ENCODE measurements around the gene EVI2B. TPM values are rescaled to one million over a fixed set of nuclear protein-coding genes. Genes with fewer than 3 reads are reported as not detected.

The EVI2B gene
- total RNA-seq, 4 donors from 2014 or later = 1.4 to 21.0 (median 5.6) TPM

DNA sequence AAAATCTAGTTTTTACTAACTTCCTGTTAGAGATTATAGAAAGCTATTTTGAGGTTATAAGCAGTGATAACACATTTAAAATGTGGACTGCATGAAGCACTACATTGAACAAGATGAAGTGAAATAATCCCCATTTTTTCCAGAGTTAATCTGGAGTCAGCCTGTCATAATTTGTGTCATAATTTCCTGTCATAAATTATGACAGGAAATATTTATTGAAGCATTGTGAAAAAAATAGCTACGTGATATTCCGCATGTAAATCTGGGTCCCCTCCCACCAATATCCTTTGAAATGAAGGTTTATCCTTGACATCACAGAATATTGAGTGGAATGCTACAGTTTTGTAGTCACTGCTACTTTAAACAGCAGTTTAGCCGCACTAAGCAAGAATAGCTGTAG is 56.9 kb downstream of the EVI2B start:
- WGBS, 2 donors (ENCODE audit: low coverage in 1 of 2) = 65 to 87% methylated on average over 3 of the region's 3 CpGs

DNA sequence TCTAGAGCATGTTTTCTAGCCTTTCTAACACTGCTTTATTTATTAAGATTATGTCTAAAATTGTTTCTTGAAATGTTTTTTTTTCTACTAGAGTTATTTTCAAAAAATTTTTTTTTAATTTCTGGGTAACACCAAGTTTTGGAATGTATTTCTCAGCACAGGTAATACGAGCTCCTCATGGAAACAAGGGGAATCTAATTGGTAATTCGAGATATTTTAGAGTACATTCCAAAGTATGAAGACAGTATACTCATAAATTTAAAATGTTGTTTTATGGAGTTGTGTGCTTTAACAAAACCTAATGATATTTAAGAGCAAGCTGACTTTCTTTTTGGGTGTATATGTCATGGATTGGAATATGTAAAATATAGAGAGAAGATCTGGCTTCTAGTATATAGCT is 59.2 kb downstream of the EVI2B start:
- TF ChIP-seq POLR2A (IDR thresholded peaks at IDR 0.05) (no peak), EP300 (IDR thresholded peaks at IDR 0.05; ENCODE audit: low read depth) (no peak), POLR2AphosphoS5 (IDR thresholded peaks at IDR 0.05) (no peak)
- TF ChIP-seq, protein P1, sequence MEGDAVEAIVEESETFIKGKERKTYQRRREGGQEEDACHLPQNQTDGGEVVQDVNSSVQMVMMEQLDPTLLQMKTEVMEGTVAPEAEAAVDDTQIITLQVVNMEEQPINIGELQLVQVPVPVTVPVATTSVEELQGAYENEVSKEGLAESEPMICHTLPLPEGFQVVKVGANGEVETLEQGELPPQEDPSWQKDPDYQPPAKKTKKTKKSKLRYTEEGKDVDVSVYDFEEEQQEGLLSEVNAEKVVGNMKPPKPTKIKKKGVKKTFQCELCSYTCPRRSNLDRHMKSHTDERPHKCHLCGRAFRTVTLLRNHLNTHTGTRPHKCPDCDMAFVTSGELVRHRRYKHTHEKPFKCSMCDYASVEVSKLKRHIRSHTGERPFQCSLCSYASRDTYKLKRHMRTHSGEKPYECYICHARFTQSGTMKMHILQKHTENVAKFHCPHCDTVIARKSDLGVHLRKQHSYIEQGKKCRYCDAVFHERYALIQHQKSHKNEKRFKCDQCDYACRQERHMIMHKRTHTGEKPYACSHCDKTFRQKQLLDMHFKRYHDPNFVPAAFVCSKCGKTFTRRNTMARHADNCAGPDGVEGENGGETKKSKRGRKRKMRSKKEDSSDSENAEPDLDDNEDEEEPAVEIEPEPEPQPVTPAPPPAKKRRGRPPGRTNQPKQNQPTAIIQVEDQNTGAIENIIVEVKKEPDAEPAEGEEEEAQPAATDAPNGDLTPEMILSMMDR (IDR thresholded peaks at IDR 0.05) = no peak
- H3K4me1 ChIP-seq = peaks cover 0 to 5% (median 0%) of the 10 kb centered on the region in 4 donors
- intact Hi-C loops (cut with DNase I; ENCODE audit: low total_unique reads) = no loop called here
- DNase-seq = no peak
- H3K36me3 ChIP-seq = peaks cover 0 to 11% (median 0%) of the 10 kb centered on the region in 4 donors
- 87 to 94% methylated on average over 2 of the region's 2 CpGs for WGBS, 2 donors (ENCODE audit: low coverage in 1 of 2)
- no peaks in the 10 kb centered on the region for H3K27me3 ChIP-seq
- H3K27ac ChIP-seq = no peak overlapping the region
- H3K9me3 ChIP-seq = no peaks in the 10 kb centered on the region
- in situ Hi-C loops (cut with MboI; ENCODE audit: low pct_ligation_motif_present in 1 of 4, low pct_unique_long_range_greater_than_20kb in 1 of 4, low sequenced_read_pairs in 3 of 4) = no loop called here
- no peak overlapping the region for H3K4me3 ChIP-seq

More for the DNA sequence above, 56.9 kb downstream of the EVI2B start:
- no peak overlapping the region for H3K27ac ChIP-seq
- H3K9me3 ChIP-seq = no peaks in the 10 kb centered on the region
- intact Hi-C loops (cut with DNase I; ENCODE audit: low total_unique reads) (no loop called here), in situ Hi-C loops (cut with MboI; ENCODE audit: low pct_ligation_motif_present in 1 of 4, low pct_unique_long_range_greater_than_20kb in 1 of 4, low sequenced_read_pairs in 3 of 4) (no loop called here)
- no peaks in the 10 kb centered on the region for H3K4me1 ChIP-seq
- no peaks in the 10 kb centered on the region for H3K27me3 ChIP-seq
- H3K4me3 ChIP-seq = no peak overlapping the region
- peaks cover 0 to 23% (median 8%) of the 10 kb centered on the region in 4 donors for H3K36me3 ChIP-seq
- no peak for DNase-seq
- TF ChIP-seq, protein P1 (IDR thresholded peaks at IDR 0.05) = no peak
- no peak for TF ChIP-seq POLR2A (IDR thresholded peaks at IDR 0.05)
- TF ChIP-seq EP300 (IDR thresholded peaks at IDR 0.05; ENCODE audit: low read depth) = no peak
- TF ChIP-seq POLR2AphosphoS5 (IDR thresholded peaks at IDR 0.05) = no peak

Other genes starting within 250 kb of the EVI2B start
- gene NF1, start 219.1 kb downstream of the EVI2B start, total RNA-seq = 100 to 1,000 TPM in 1 of 4 donors, 10 to 100 TPM in 3; 34.8 to 106 (median 59.2) TPM
- not detected for gene OMG, start 16.8 kb downstream of the EVI2B start, total RNA-seq
- gene EVI2A, start 7.6 kb upstream of the EVI2B start, total RNA-seq = 1 to 10 TPM in 3 of 4 donors, not detected in 1; 3.7 to 9.4 (median 7.5) TPM
- 100 to 1,000 TPM in 1 of 4 donors, 10 to 100 TPM in 3; 41.0 to 173 (median 53.7) TPM for gene RAB11FIP4, start 77.6 kb upstream of the EVI2B start, total RNA-seq

Measured in transverse colon (tissue), 4 donors.